Tibial nerve (tissue), 4 donors: ENCODE results near the gene CABP1. TPM values are rescaled to one million over a fixed set of nuclear protein-coding genes. Genes with fewer than 3 reads are reported as not detected.

Source experiments
- DNase-seq, 2 donors: peaks; one replicate each; pipeline ENCODE4 v3.0.0-alpha.2; 2019; ENCODE audit warnings: low spot score in 2 of 2
- H3K27ac ChIP-seq, 4 donors: fragments of 200-600 bp; sonication (generic) in 3 of 4; one replicate each; pipeline ENCODE4 v1.5.1; 2017 to 2019; ENCODE audit warnings: mild to moderate bottlenecking in 1 of 4
- H3K27me3 ChIP-seq, 2 donors: fragments of 200-600 bp; sonication (generic) in 1 of 2; one replicate each; pipeline versions ENCODE4 v1.5.1 to v1.6.0; 2017 to 2019
- H3K36me3 ChIP-seq, 3 donors: fragments of 200-600 bp; sonication (generic); one replicate each; pipeline ENCODE4 v1.5.1; 2018 to 2019
- H3K4me1 ChIP-seq, 4 donors: fragments of 200-600 bp; sonication (generic) in 3 of 4; one replicate each; pipeline ENCODE4 v1.5.1; 2017 to 2019
- H3K4me3 ChIP-seq, 4 donors: fragments of 200-600 bp; sonication (generic) in 3 of 4; one replicate each; pipeline ENCODE4 v1.5.1; 2017 to 2019; ENCODE audit warnings: mild to moderate bottlenecking in 1 of 4, moderate library complexity in 1 of 4
- H3K9me3 ChIP-seq, 4 donors: fragments of 200-600 bp; sonication (generic) in 3 of 4; one replicate each; pipeline ENCODE4 v1.5.1; 2017 to 2019
- CTCF ChIP-seq, 5 experiments: fragments of 200-600 bp in 3 of 5; fragments of 450-650 bp in 2 of 5; sonication (generic) in 3 of 5; IDR thresholded peaks; one replicate each; pipeline ENCODE4 v1.5.1; 2016 to 2019; ENCODE audit warnings: antibody characterized with exemption in 5 of 5, mild to moderate bottlenecking in 3 of 5, moderate library complexity in 2 of 5
- EP300 ChIP-seq, 2 donors: sonication (generic); formaldehyde crosslinking; IDR thresholded peaks; one replicate each; pipeline ENCODE4 v1.6.1; 2017; ENCODE audit warnings: antibody characterized with exemption in 2 of 2, mild to moderate bottlenecking in 1 of 2
- POLR2A ChIP-seq, 2 donors: fragments of 450-650 bp; IDR thresholded peaks; one replicate each; pipeline ENCODE4 v1.6.1; 2017; ENCODE audit warnings: antibody characterized with exemption in 2 of 2, mild to moderate bottlenecking in 2 of 2, moderate library complexity in 2 of 2
- WGBS, 2 donors: methylation state at CpG; one replicate each; pipeline ENCODE4 v1.1.5; 2018; 5-methylcytosine and 5-hydroxymethylcytosine counted together
- total RNA-seq, 4 donors: library from RNA; depleted of rRNA; stranded (reverse); fragments of >200 nt; gene quantifications; one replicate each; pipeline ENCODE4 v1.1.0, GENCODE V29; 2016

CABP1 gene
- total RNA-seq, 4 donors from 2014 or later = 0.21 to 0.22 TPM; not detected in 2

- H3K36me3 ChIP-seq = no peaks in the 10 kb centered on the region
- H3K4me1 ChIP-seq = peaks cover 0 to 27% (median 26%) of the 10 kb centered on the region in 4 donors
- H3K9me3 ChIP-seq = no peaks in the 10 kb centered on the region
- H3K4me3 ChIP-seq = no peak overlapping the region
- H3K27ac ChIP-seq = peak overlapping the region in 1 of 4 donors; percentile 16
- 72 to 73% methylated on average over 8 of the region's 8 CpGs for WGBS, 2 donors
- no peak for DNase-seq
- H3K27me3 ChIP-seq = no peaks in the 10 kb centered on the region
- TF ChIP-seq EP300 (IDR thresholded peaks at IDR 0.05) (no peak), POLR2A (IDR thresholded peaks at IDR 0.05) (no peak), CTCF (IDR thresholded peaks at IDR 0.05) (no peak)
Measured at GRCh38 chr12:120684523-120684932, 44.1 kb downstream of the CABP1 start.

GRCh38 chr12:120685522-120685921 is 45.1 kb downstream of the CABP1 start:
- 62 to 64% methylated on average over 3 of the region's 3 CpGs for WGBS, 2 donors
- peaks cover 0 to 37% (median 33%) of the 10 kb centered on the region in 4 donors for H3K4me1 ChIP-seq
- peak overlapping the region in 3 of 4 donors; percentile 88 to 95 (median 93) for H3K27ac ChIP-seq
- no peaks in the 10 kb centered on the region for H3K36me3 ChIP-seq
- DNase-seq = no peak
- no peaks in the 10 kb centered on the region for H3K27me3 ChIP-seq
- TF ChIP-seq POLR2A (IDR thresholded peaks at IDR 0.05) = no peak
- TF ChIP-seq CTCF (IDR thresholded peaks at IDR 0.05) = no peak
- TF ChIP-seq EP300 (IDR thresholded peaks at IDR 0.05) = no peak
- H3K4me3 ChIP-seq = peak overlapping the region in 1 of 4 donors; percentile 80
- no peaks in the 10 kb centered on the region for H3K9me3 ChIP-seq

DNA sequence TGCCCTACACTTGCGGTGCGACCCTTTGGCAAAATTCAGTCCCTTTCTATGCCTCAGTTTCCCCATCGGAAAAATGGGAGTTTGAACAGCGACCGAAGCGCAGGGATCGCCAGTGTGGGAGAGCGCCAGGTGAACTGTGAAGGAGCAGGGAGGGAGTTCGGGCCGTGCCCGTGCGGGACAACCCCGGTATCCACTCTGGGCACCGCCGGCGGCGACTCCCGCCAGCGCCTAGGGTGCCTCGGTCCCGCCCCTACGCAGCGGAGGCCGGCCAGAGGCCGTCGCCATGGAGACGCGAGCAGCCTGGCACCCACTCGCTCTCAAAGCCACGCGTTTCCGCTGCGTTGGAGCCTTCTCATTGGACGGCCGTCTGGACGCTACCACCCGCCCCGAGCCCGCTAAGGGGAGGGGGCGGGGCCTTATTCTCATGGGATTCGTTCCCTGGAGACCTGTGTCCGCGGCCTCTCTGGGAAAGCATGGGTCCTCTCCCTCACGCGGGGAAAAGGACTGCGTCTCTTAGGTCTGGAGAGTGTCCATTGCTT is 45.8 kb downstream of the CABP1 start:
- H3K4me3 ChIP-seq = peak overlapping the region; percentile 65 to 96 (median 88)
- peak in 1 of 2 donors; percentile 83 for TF ChIP-seq EP300 (IDR thresholded peaks at IDR 0.05)
- peak; percentile 18 to 39 for TF ChIP-seq POLR2A (IDR thresholded peaks at IDR 0.05)
- TF ChIP-seq CTCF (IDR thresholded peaks at IDR 0.05) = no peak
- peak; percentile 92 for DNase-seq
- H3K36me3 ChIP-seq = no peaks in the 10 kb centered on the region
- no peaks in the 10 kb centered on the region for H3K27me3 ChIP-seq
- no peaks in the 10 kb centered on the region for H3K9me3 ChIP-seq
- WGBS, 2 donors = 0 to 1% methylated on average over 33 to 45 of the region's 46 CpGs
- H3K27ac ChIP-seq = peak overlapping the region; percentile 88 to 95 (median 91)
- H3K4me1 ChIP-seq = peaks cover 0 to 43% (median 36%) of the 10 kb centered on the region in 4 donors

DNA sequence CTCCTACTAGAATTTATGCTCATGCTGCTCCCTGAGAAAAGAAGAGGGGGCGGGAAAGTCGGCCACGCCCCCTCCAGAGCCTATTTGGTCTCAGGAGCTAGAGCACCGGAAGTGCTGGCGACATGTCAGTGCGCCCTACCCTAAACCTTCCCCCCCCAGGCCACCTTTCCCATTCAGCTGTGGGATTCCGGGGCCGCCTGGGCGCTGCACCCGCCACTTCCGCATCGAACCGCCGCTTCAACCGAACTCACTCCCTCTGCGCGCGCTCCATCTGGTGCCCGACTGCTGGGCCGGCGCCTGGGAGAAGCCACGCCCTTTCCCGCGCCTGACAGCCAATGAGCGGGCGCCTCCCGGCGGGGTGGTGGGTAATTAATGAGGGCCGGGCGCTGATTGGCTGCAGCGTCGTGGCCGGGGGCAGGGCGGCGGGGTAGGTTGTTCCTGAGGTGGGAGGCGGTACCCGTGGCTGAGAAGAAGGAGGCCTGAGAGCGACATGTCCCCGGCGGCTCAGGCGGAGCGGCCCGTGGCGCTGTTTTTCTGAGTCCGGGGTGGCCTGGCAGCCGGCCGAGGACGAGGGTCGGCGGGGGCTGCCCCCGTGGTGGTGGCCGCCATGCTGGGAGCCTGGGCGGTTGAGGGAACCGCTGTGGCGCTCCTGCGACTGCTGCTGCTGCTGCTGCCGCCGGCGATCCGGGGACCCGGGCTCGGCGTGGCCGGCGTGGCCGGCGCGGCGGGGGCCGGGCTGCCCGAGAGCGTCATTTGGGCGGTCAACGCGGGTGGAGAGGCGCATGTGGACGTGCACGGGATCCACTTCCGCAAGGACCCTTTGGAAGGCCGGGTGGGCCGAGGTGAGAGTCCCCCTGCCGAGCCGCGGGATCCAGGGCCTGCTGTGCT is 46.5 kb downstream of the CABP1 start, which contains the start of gene MLEC:
Gene MLEC, plus strand, starts transcription at position 460 of the 888 bp plus-strand sequence. Its CDS starts 148 bp downstream, at position 608.
- Histone ChIP-seq H3K4me3 (peak within 1 kb of the TSS; percentile 78 to 96 (median 88)), H3K9me3 (no peaks in the 10 kb centered on the region), H3K4me1 (peaks cover 0 to 44% (median 37%) of the 10 kb centered on the region in 4 donors), H3K36me3 (no peaks in the 10 kb centered on the region), H3K27ac (peak within 1 kb of the TSS; percentile 88 to 95 (median 91)), H3K27me3 (no peaks in the 10 kb centered on the region)
- TF ChIP-seq POLR2A (IDR thresholded peaks at IDR 0.05) (peak; percentile 47 to 85), EP300 (IDR thresholded peaks at IDR 0.05) (peak; percentile 19 to 89), CTCF (IDR thresholded peaks at IDR 0.05) (peak in 4 of 5 experiments; percentile 15 to 53 (median 32))
- 0 to 1% methylated on average over 49 to 50 of the region's 84 CpGs for WGBS, 2 donors
- peak; percentile 98 to 99 for DNase-seq
